CD4-positive, alpha-beta T cell (primary cell): Measurements from ENCODE around the gene AOC2. TPM values are rescaled to one million over a fixed set of nuclear protein-coding genes. Genes with fewer than 3 reads are reported as not detected.

ENCODE experiments used
- ATAC-seq: fragments of 200-7000 bp; cut with Tn5 transposase; one replicate; pipeline ENCODE4 v1.10.0; 2022; ENCODE audit warnings: mild to moderate bottlenecking; ENCODE audit not compliant: poor library complexity
- CTCF ChIA-PET: fragments of 350-600 bp; sonication (Branson Sonifier 250); formaldehyde crosslinking; loops from one replicate; lab custom pipeline; 2021; ENCODE audit warnings: antibody characterized with exemption, inconsistent platforms; lab: Charles Lee
- POLR2A ChIA-PET: fragments of 350-600 bp; sonication (Branson Sonifier 250); formaldehyde crosslinking; loops from one replicate; lab custom pipeline; 2021; ENCODE audit warnings: antibody characterized with exemption, inconsistent platforms; lab: Charles Lee
- DNase-seq, 14 experiments: peaks; one replicate each; pipeline ENCODE4 v3.0.0-alpha.2; 2013 to 2020; ENCODE audit warnings: mixed read lengths in 2 of 14
- H3K27ac ChIP-seq, 2 donors: one replicate each; pipeline versions ENCODE4 v1.5.1 to v1.7.0; 2013; ENCODE audit warnings: low read length in 2 of 2, low read depth in 1 of 2, mild to moderate bottlenecking in 1 of 2
- H3K27me3 ChIP-seq, 2 experiments: 1 replicate in 1 of 2; 2 replicates in 1 of 2; pipeline versions ENCODE4 v1.6.1 to v1.7.0; 2013; ENCODE audit warnings: low read length in 2 of 2, control low read depth in 1 of 2, mild to moderate bottlenecking in 1 of 2, moderate library complexity in 1 of 2; ENCODE audit not compliant: insufficient read depth in 2 of 2, control insufficient read depth in 1 of 2
- H3K36me3 ChIP-seq: one replicate; pipeline ENCODE4 v1.6.1; 2013; ENCODE audit warnings: low read length, control low read depth; ENCODE audit not compliant: insufficient read depth
- H3K4me1 ChIP-seq: one replicate; pipeline ENCODE4 v1.6.1; 2013; ENCODE audit warnings: low read length, control low read depth; ENCODE audit not compliant: insufficient read depth
- H3K4me3 ChIP-seq: one replicate; pipeline ENCODE4 v1.5.1; 2013; ENCODE audit warnings: mild to moderate bottlenecking, low read length, moderate library complexity
- H3K9me3 ChIP-seq, 2 experiments: 1 replicate in 1 of 2; 2 replicates in 1 of 2; pipeline versions ENCODE4 v1.6.1 to v1.7.0; 2013; ENCODE audit warnings: low read length in 2 of 2, mild to moderate bottlenecking in 2 of 2, control low read depth in 1 of 2, moderate library complexity in 1 of 2; ENCODE audit not compliant: control insufficient read depth in 1 of 2, insufficient read depth in 1 of 2
- H3K27ac Mint-ChIP-seq: one replicate; pipeline ENCODE4 v1.8.0; 2020; ENCODE audit warnings: mixed read lengths
- H3K27me3 Mint-ChIP-seq: one replicate; pipeline ENCODE4 v1.8.0; 2021; ENCODE audit warnings: mixed read lengths
- H3K36me3 Mint-ChIP-seq: one replicate; pipeline ENCODE4 v1.8.0; 2021; ENCODE audit warnings: low read depth, mixed read lengths
- H3K4me1 Mint-ChIP-seq: one replicate; pipeline ENCODE4 v1.8.0; 2021; ENCODE audit warnings: low read depth, mixed read lengths
- H3K4me3 Mint-ChIP-seq: one replicate; pipeline ENCODE4 v1.8.0; 2020; ENCODE audit warnings: mild to moderate bottlenecking, mixed read lengths
- H3K9me3 Mint-ChIP-seq: one replicate; pipeline ENCODE4 v1.8.0; 2020; ENCODE audit warnings: mixed read lengths
- CTCF ChIP-seq: fragments of 200-600 bp; IDR thresholded peaks from one replicate; pipeline ENCODE4 v1.8.0; 2022; ENCODE audit warnings: antibody characterized with exemption, mild to moderate bottlenecking
- intact Hi-C, 2 experiments: fragments of 100-400 bp; cut with DNase I in 1 of 2; cut with micrococcal nuclease in 1 of 2; formaldehyde crosslinking; loops; one replicate each; pipeline versions ENCODE4 v1.15.1 to v1.9.0; 2023 to 2025; cut with DNase I, micrococcal nuclease
- total RNA-seq, 174 experiments: library from RNA in 2 of 174; stranded (reverse) in 2 of 174; gene quantifications; one replicate each; pipeline ENCODE4 v1.2.3 and lab custom pipeline; 2021 to 2026

Gene AOC2
- total RNA-seq, 2 experiments from 2014 or later, result 2.5 to 2.9 TPM

GRCh38 chr17:42832213-42832933, 12.0 kb upstream of the AOC2 start:
- no peak for TF ChIP-seq CTCF
- H3K4me1 Mint-ChIP-seq, result peaks cover 22% of the 10 kb centered on the region
- H3K36me3 ChIP-seq, result peaks cover 21% of the 10 kb centered on the region
- H3K4me3 Mint-ChIP-seq, result peak overlapping the region; percentile 95
- ChIA-PET CTCF (interaction anchor here (1.0 to 4.4 kb wide), 4 partner anchors 9 to 651 kb away, joined by 3 to 39 read pairs (median 10); partner anchors contain the start of genes BECN1, DHX8 and RPL27), POLR2A (interaction anchor here (1.0 to 5.1 kb wide), 8 partner anchors 9 to 652 kb away, joined by 3 to 50 read pairs (median 6); partner anchors contain the start of genes BECN1, DHX8, RPL27 and STAT3)
- H3K4me3 ChIP-seq, result peak overlapping the region; percentile 93
- intact Hi-C loops, result loop anchor here (2.0 to 5.0 kb wide), 7 partner anchors 35 to 650 kb away; partner anchors contain the start of genes BRCA1 (in 1 of the 2), CNTD1 (in 1 of the 2), COA3 (in 1 of the 2) and DHX8 (in 1 of the 2)
- H3K27me3 Mint-ChIP-seq, result no peaks in the 10 kb centered on the region
- DNase-seq, result no peak
- no peaks in the 10 kb centered on the region for H3K9me3 ChIP-seq
- H3K27me3 ChIP-seq, result no peaks in the 10 kb centered on the region
- peaks cover 24% of the 10 kb centered on the region for H3K4me1 ChIP-seq
- H3K27ac Mint-ChIP-seq, result peak overlapping the region; percentile 98
- no peaks in the 10 kb centered on the region for H3K9me3 Mint-ChIP-seq
- H3K36me3 Mint-ChIP-seq, result peaks cover 25% of the 10 kb centered on the region
- H3K27ac ChIP-seq, result peak overlapping the region; percentile 86 to 88
- peak; percentile 20 for ATAC-seq

GRCh38 chr17:42832934-42833766, 11.2 kb upstream of the AOC2 start, which contains the start of gene PSME3:
Gene PSME3 (plus strand): TSS chr17:42833397. CDS start chr17:42833632, 235 bp downstream.
- Mint-ChIP-seq H3K9me3 (no peaks in the 10 kb centered on the region), H3K27me3 (no peaks in the 10 kb centered on the region), H3K36me3 (peaks cover 33% of the 10 kb centered on the region), H3K27ac (peak within 1 kb of the TSS; percentile 98), H3K4me1 (peaks cover 27% of the 10 kb centered on the region), H3K4me3 (peak within 1 kb of the TSS; percentile 95)
- peak; percentile 87 for ATAC-seq
- Histone ChIP-seq H3K4me1 (peaks cover 24% of the 10 kb centered on the region), H3K36me3 (peaks cover 28% of the 10 kb centered on the region), H3K9me3 (no peaks in the 10 kb centered on the region), H3K4me3 (peak within 1 kb of the TSS; percentile 93), H3K27me3 (no peaks in the 10 kb centered on the region), H3K27ac (peak within 1 kb of the TSS; percentile 86 to 88)
- CTCF ChIA-PET, result interaction anchor here (1.0 to 4.4 kb wide), 6 partner anchors 9 to 651 kb away, joined by 3 to 39 read pairs (median 6); partner anchors contain the start of genes BECN1, DHX8 and RPL27
- POLR2A ChIA-PET, result interaction anchor here (0.8 to 5.1 kb wide), 13 partner anchors 9 to 651 kb away, joined by 3 to 50 read pairs (median 5); partner anchors contain the start of genes BECN1, CNTD1, COA3 and DHX8
- DNase-seq, result peak; percentile 76 to 95 (median 86)
- TF ChIP-seq CTCF, result no peak
- intact Hi-C loops, result loop anchor here (1.0 to 5.0 kb wide), 9 partner anchors 9 to 649 kb away; partner anchors contain the start of genes RPL27 (in 2 of the 2), BECN1 (in 1 of the 2), BRCA1 (in 1 of the 2) and CNTD1 (in 1 of the 2)
